Adrenal gland (tissue), 5 donors: ENCODE measurements around the gene RPP40.
A peak's percentile ranks its signal among the peaks of the same experiment; 100 is the strongest.

Experiments
- CTCF ChIP-seq, 6 experiments: fragments of 450-650 bp in 4 of 6; fragments of 200-600 bp in 2 of 6; sonication (generic) in 1 of 6; IDR thresholded peaks; 1 replicate in 5 of 6; 2 replicates in 1 of 6; pipeline versions ENCODE4 v1.5.1 to v1.8.0; 2016 to 2021; ENCODE audit warnings: antibody characterized with exemption in 6 of 6, mild to moderate bottlenecking in 2 of 6, moderate library complexity in 1 of 6
- POLR2A ChIP-seq, 2 donors: fragments of 450-650 bp; IDR thresholded peaks; one replicate each; pipeline ENCODE4 v1.6.1; 2017; ENCODE audit warnings: antibody characterized with exemption in 2 of 2, mild to moderate bottlenecking in 2 of 2, moderate library complexity in 1 of 2
- donor health status: DM: no; HTN: no; CAD: no.

- TF ChIP-seq CTCF (IDR thresholded peaks at IDR 0.05), result peak; percentile 68 to 87 (median 80)
- TF ChIP-seq POLR2A (IDR thresholded peaks at IDR 0.05), result no peak
Observed at GRCh38 chr6:5030596-5031136, 26.8 kb upstream of the RPP40 start.
